Measurements from ENCODE around the gene CHM. TPM values are rescaled to one million over a fixed set of nuclear protein-coding genes. Genes with fewer than 3 reads are reported as not detected.
"Not testable (repeated sequence)": the region's sequence is repeated elsewhere in the genome, so short reads cannot be mapped to it uniquely, and the experiment has no call there.

Gene CHM
- total RNA-seq, 1 donor from 2014 or later = 22.9 TPM

GRCh38 chrX:86012188-86012587 lies 35.2 kb downstream of the CHM start:
- no peaks in the 10 kb centered on the region for H3K27me3 Mint-ChIP-seq
- H3K9me3 Mint-ChIP-seq = peaks cover 2% of the 10 kb centered on the region
- ChIA-PET POLR2A (no interaction called here), CTCF (no interaction called here)
- DNase-seq = no peak
- TF ChIP-seq, protein P1, sequence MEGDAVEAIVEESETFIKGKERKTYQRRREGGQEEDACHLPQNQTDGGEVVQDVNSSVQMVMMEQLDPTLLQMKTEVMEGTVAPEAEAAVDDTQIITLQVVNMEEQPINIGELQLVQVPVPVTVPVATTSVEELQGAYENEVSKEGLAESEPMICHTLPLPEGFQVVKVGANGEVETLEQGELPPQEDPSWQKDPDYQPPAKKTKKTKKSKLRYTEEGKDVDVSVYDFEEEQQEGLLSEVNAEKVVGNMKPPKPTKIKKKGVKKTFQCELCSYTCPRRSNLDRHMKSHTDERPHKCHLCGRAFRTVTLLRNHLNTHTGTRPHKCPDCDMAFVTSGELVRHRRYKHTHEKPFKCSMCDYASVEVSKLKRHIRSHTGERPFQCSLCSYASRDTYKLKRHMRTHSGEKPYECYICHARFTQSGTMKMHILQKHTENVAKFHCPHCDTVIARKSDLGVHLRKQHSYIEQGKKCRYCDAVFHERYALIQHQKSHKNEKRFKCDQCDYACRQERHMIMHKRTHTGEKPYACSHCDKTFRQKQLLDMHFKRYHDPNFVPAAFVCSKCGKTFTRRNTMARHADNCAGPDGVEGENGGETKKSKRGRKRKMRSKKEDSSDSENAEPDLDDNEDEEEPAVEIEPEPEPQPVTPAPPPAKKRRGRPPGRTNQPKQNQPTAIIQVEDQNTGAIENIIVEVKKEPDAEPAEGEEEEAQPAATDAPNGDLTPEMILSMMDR (IDR thresholded peaks at IDR 0.05) = no peak
- H3K36me3 Mint-ChIP-seq (ENCODE audit: low read depth) = peaks cover 21% of the 10 kb centered on the region
- H3K27ac Mint-ChIP-seq = no peak overlapping the region
- no peak overlapping the region for H3K4me3 Mint-ChIP-seq
- no peak for ATAC-seq (ENCODE audit: low read depth)
- peaks cover 6% of the 10 kb centered on the region for H3K4me1 Mint-ChIP-seq
- intact Hi-C loops (cut with micrococcal nuclease) = no loop called here

- H3K27me3 Mint-ChIP-seq; POLR2A ChIA-PET; H3K9me3 Mint-ChIP-seq; H3K4me1 Mint-ChIP-seq; CTCF ChIA-PET; intact Hi-C loops (cut with micrococcal nuclease); H3K27ac Mint-ChIP-seq; H3K4me3 Mint-ChIP-seq; DNase-seq; ATAC-seq (ENCODE audit: low read depth): not testable (repeated sequence)
- peaks cover 12% of the 10 kb centered on the region for H3K36me3 Mint-ChIP-seq (ENCODE audit: low read depth)
Observed at GRCh38 chrX:86009803-86010202, 37.6 kb downstream of the CHM start.

GRCh38 chrX:86007891-86008290 lies 39.5 kb downstream of the CHM start:
- ATAC-seq (ENCODE audit: low read depth); intact Hi-C loops (cut with micrococcal nuclease); DNase-seq; CTCF ChIA-PET; H3K27ac Mint-ChIP-seq; POLR2A ChIA-PET; H3K4me3 Mint-ChIP-seq; H3K27me3 Mint-ChIP-seq; H3K9me3 Mint-ChIP-seq: not testable (repeated sequence)
- H3K4me1 Mint-ChIP-seq = peaks cover 25% of the 10 kb centered on the region
- peaks cover 12% of the 10 kb centered on the region for H3K36me3 Mint-ChIP-seq (ENCODE audit: low read depth)

- no peaks in the 10 kb centered on the region for H3K27me3 Mint-ChIP-seq
- TF ChIP-seq, protein P1 (IDR thresholded peaks at IDR 0.05) = no peak
- no peak overlapping the region for H3K27ac Mint-ChIP-seq
- H3K4me1 Mint-ChIP-seq = peaks cover 43% of the 10 kb centered on the region
- H3K9me3 Mint-ChIP-seq = no peaks in the 10 kb centered on the region
- peak; percentile 21 for ATAC-seq (ENCODE audit: low read depth)
- POLR2A ChIA-PET = no interaction called here
- intact Hi-C loops (cut with micrococcal nuclease) = no loop called here
- H3K36me3 Mint-ChIP-seq (ENCODE audit: low read depth) = no peaks in the 10 kb centered on the region
- CTCF ChIA-PET = interaction anchor here (0.7 kb wide), 1 partner anchor 158 kb away, joined by 4 read pairs; no protein-coding TSS in a partner anchor
- no peak for DNase-seq
- H3K4me3 Mint-ChIP-seq = peak overlapping the region; percentile 28
Observed at GRCh38 chrX:86002076-86002896, 45.1 kb downstream of the CHM start.

GRCh38 chrX:85998954-85999353 lies 48.4 kb downstream of the CHM start:
- POLR2A ChIA-PET = no interaction called here
- Mint-ChIP-seq H3K36me3 (ENCODE audit: low read depth) (no peaks in the 10 kb centered on the region), H3K4me3 (no peak overlapping the region), H3K9me3 (no peaks in the 10 kb centered on the region), H3K27ac (no peak overlapping the region), H3K27me3 (no peaks in the 10 kb centered on the region), H3K4me1 (peaks cover 41% of the 10 kb centered on the region)
- CTCF ChIA-PET = no interaction called here
- DNase-seq (no peak), ATAC-seq (ENCODE audit: low read depth) (no peak)
- intact Hi-C loops (cut with micrococcal nuclease) = no loop called here
- TF ChIP-seq, protein P1 (IDR thresholded peaks at IDR 0.05) = no peak

GRCh38 chrX:85996555-85996954 lies 50.8 kb downstream of the CHM start:
- no peak for DNase-seq
- CTCF ChIA-PET = no interaction called here
- no peak overlapping the region for H3K27ac Mint-ChIP-seq
- TF ChIP-seq, protein P1 (IDR thresholded peaks at IDR 0.05) = no peak
- ATAC-seq (ENCODE audit: low read depth) = no peak
- H3K4me1 Mint-ChIP-seq = peaks cover 35% of the 10 kb centered on the region
- no peak overlapping the region for H3K4me3 Mint-ChIP-seq
- H3K36me3 Mint-ChIP-seq (ENCODE audit: low read depth) = no peaks in the 10 kb centered on the region
- no peaks in the 10 kb centered on the region for H3K27me3 Mint-ChIP-seq
- intact Hi-C loops (cut with micrococcal nuclease) = no loop called here
- POLR2A ChIA-PET = no interaction called here
- H3K9me3 Mint-ChIP-seq = no peaks in the 10 kb centered on the region

All from activated B cell treated with CpG ODN at 0.5 μM for 24 hours (primary cell).